Calu3 (cell line): ENCODE data around the gene CHRM1. TPM values are rescaled to one million over a fixed set of nuclear protein-coding genes. Genes with fewer than 3 reads are reported as not detected.
"Not testable (repeated sequence)": the region's sequence is repeated elsewhere in the genome, so short reads cannot be mapped to it uniquely, and the experiment has no call there.

Experiments
- BruUV-seq: library from RNA; stranded (reverse); fragments of 400-500 nt; replicated peaks from 2 replicates; lab custom pipeline; 2021; lab: Mats Ljungman, UMichigan
- CTCF ChIA-PET: fragments of 300-600 bp; sonication (Branson Sonifier 250); formaldehyde crosslinking; loops from one replicate; lab custom pipeline; 2022; ENCODE audit warnings: antibody characterized with exemption; lab: Charles Lee
- DNase-seq: peaks from one replicate; pipeline ENCODE4 v3.0.0; 2022
- H3K27ac Mint-ChIP-seq: one replicate; pipeline ENCODE4 v1.8.0; 2022; ENCODE audit warnings: mixed read lengths; ENCODE audit not compliant: unreplicated experiment
- H3K27me3 Mint-ChIP-seq: one replicate; pipeline ENCODE4 v1.8.0; 2022; ENCODE audit warnings: mixed read lengths; ENCODE audit not compliant: unreplicated experiment
- H3K36me3 Mint-ChIP-seq: one replicate; pipeline ENCODE4 v1.8.0; 2022; ENCODE audit warnings: mild to moderate bottlenecking, moderate library complexity, mixed read lengths; ENCODE audit not compliant: insufficient read depth, unreplicated experiment
- H3K4me1 Mint-ChIP-seq: one replicate; pipeline ENCODE4 v1.8.0; 2022; ENCODE audit warnings: mild to moderate bottlenecking, low read depth, mixed read lengths; ENCODE audit not compliant: unreplicated experiment
- H3K4me3 Mint-ChIP-seq: one replicate; pipeline ENCODE4 v1.8.0; 2022; ENCODE audit warnings: mild to moderate bottlenecking, low read depth, moderate library complexity, mixed read lengths; ENCODE audit not compliant: unreplicated experiment
- H3K9me3 Mint-ChIP-seq: one replicate; pipeline ENCODE4 v1.8.0; 2022; ENCODE audit warnings: low read depth, mixed read lengths; ENCODE audit not compliant: unreplicated experiment
- CTCF ChIP-seq: fragments of 200-600 bp; IDR thresholded peaks from one replicate; pipeline ENCODE4 v1.8.0; 2022; ENCODE audit warnings: antibody characterized with exemption; ENCODE audit not compliant: unreplicated experiment
- intact Hi-C: fragments of 100-400 bp; cut with micrococcal nuclease; formaldehyde crosslinking; loops from one replicate; pipeline ENCODE4 v1.10.0; 2022; ENCODE audit not compliant: unreplicated experiment
- total RNA-seq: library from RNA; stranded (reverse); gene quantifications from 2 replicates; pipeline ENCODE4 v1.2.3, GENCODE V29; 2022

Gene CHRM1
- total RNA-seq, 1 experiment from 2014 or later = not detected

GRCh38 chr11:62875698-62876478 is 45.3 kb downstream of the CHRM1 start:
- BruUV-seq = no TSS peak
- DNase-seq = peak; percentile 43
- Mint-ChIP-seq H3K27me3 (no peaks in the 10 kb centered on the region), H3K9me3 (no peaks in the 10 kb centered on the region), H3K4me3 (no peak overlapping the region), H3K36me3 (peaks cover 44% of the 10 kb centered on the region), H3K27ac (peak overlapping the region; percentile 28), H3K4me1 (peaks cover 37% of the 10 kb centered on the region)
- CTCF ChIA-PET = interaction anchor here (0.6 to 1.2 kb wide), 3 partner anchors 11 to 89 kb away, joined by 3 read pairs; no protein-coding TSS in a partner anchor
- TF ChIP-seq CTCF = no peak
- intact Hi-C loops = loop anchor here (5.0 kb wide), 1 partner anchor 89 kb away; the partner anchor contains the start of gene TMEM179B

GRCh38 chr11:62874851-62875250 is 46.3 kb downstream of the CHRM1 start:
- no TSS peak for BruUV-seq
- Mint-ChIP-seq H3K4me1 (peaks cover 28% of the 10 kb centered on the region), H3K4me3 (no peak overlapping the region), H3K27ac (no peak overlapping the region), H3K27me3 (no peaks in the 10 kb centered on the region), H3K9me3 (no peaks in the 10 kb centered on the region), H3K36me3 (peaks cover 33% of the 10 kb centered on the region)
- no peak for DNase-seq
- CTCF ChIA-PET = interaction anchor here (0.7 kb wide), 1 partner anchor 767 kb away, joined by 3 read pairs; no protein-coding TSS in a partner anchor
- no peak for TF ChIP-seq CTCF
- intact Hi-C loops = loop anchor here (5.0 kb wide), 1 partner anchor 88 kb away; the partner anchor contains the start of gene TMEM179B

- no peak overlapping the region for H3K27ac Mint-ChIP-seq
- CTCF ChIA-PET = interaction anchor here (0.6 to 1.2 kb wide), 3 partner anchors 79 to 142 kb away, joined by 3 to 4 read pairs (median 4); no protein-coding TSS in a partner anchor
- TF ChIP-seq CTCF = no peak
- no TSS peak for BruUV-seq
- H3K27me3 Mint-ChIP-seq = no peaks in the 10 kb centered on the region
- intact Hi-C loops = no loop called here
- no peaks in the 10 kb centered on the region for H3K9me3 Mint-ChIP-seq
- peaks cover 26% of the 10 kb centered on the region for H3K36me3 Mint-ChIP-seq
- H3K4me1 Mint-ChIP-seq = peaks cover 12% of the 10 kb centered on the region
- no peak for DNase-seq
- no peak overlapping the region for H3K4me3 Mint-ChIP-seq
Observed at GRCh38 chr11:62865635-62866034, 55.5 kb downstream of the CHRM1 start.

GRCh38 chr11:62863687-62864335 is 57.4 kb downstream of the CHRM1 start:
- peaks cover 13% of the 10 kb centered on the region for H3K4me1 Mint-ChIP-seq
- no peak for TF ChIP-seq CTCF
- CTCF ChIA-PET = interaction anchor here (2.5 kb wide), 1 partner anchor 77 kb away, joined by 11 read pairs; no protein-coding TSS in a partner anchor
- H3K36me3 Mint-ChIP-seq = peaks cover 33% of the 10 kb centered on the region
- H3K4me3 Mint-ChIP-seq = no peak overlapping the region
- no peak for DNase-seq
- intact Hi-C loops = no loop called here
- no peaks in the 10 kb centered on the region for H3K27me3 Mint-ChIP-seq
- H3K27ac Mint-ChIP-seq = no peak overlapping the region
- no TSS peak for BruUV-seq
- H3K9me3 Mint-ChIP-seq = no peaks in the 10 kb centered on the region

- peaks cover 33% of the 10 kb centered on the region for H3K36me3 Mint-ChIP-seq
- CTCF ChIA-PET = interaction anchor here (0.6 to 2.5 kb wide), 5 partner anchors 9 to 119 kb away, joined by 3 to 11 read pairs (median 3); no protein-coding TSS in a partner anchor
- BruUV-seq = not testable (repeated sequence)
Observed at GRCh38 chr11:62861564-62862192, 59.5 kb downstream of the CHRM1 start.

More at GRCh38 chr11:62861564-62862192, 59.5 kb downstream of the CHRM1 start:
- intact Hi-C loops = loop anchor here (1.0 kb wide), 1 partner anchor 75 kb away; no protein-coding TSS in a partner anchor
- not testable (repeated sequence) for H3K4me3 Mint-ChIP-seq, H3K27ac Mint-ChIP-seq, H3K27me3 Mint-ChIP-seq, H3K9me3 Mint-ChIP-seq, DNase-seq
- peaks cover 30% of the 10 kb centered on the region for H3K4me1 Mint-ChIP-seq
